Measurements from ENCODE around the gene FZD7. TPM values are rescaled to one million over a fixed set of nuclear protein-coding genes. Genes with fewer than 3 reads are reported as not detected.

The FZD7 gene
- total RNA-seq, 1 donor from 2014 or later = 22.7 TPM

DNA sequence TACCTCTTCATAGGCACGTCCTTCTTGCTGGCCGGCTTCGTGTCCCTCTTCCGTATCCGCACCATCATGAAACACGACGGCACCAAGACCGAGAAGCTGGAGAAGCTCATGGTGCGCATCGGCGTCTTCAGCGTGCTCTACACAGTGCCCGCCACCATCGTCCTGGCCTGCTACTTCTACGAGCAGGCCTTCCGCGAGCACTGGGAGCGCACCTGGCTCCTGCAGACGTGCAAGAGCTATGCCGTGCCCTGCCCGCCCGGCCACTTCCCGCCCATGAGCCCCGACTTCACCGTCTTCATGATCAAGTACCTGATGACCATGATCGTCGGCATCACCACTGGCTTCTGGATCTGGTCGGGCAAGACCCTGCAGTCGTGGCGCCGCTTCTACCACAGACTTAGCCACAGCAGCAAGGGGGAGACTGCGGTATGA, 2.3 kb downstream of the FZD7 start:
- DNase-seq (ENCODE audit: low read depth) = no peak

- no peak for DNase-seq (ENCODE audit: low read depth)
These were observed 3.0 kb downstream of the FZD7 start for GRCh38 chr2:202036601-202037037.

DNA sequence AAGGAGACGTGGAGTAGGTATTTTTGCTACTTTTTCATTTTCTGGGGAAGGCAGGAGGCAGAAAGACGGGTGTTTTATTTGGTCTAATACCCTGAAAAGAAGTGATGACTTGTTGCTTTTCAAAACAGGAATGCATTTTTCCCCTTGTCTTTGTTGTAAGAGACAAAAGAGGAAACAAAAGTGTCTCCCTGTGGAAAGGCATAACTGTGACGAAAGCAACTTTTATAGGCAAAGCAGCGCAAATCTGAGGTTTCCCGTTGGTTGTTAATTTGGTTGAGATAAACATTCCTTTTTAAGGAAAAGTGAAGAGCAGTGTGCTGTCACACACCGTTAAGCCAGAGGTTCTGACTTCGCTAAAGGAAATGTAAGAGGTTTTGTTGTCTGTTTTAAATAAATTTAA, 3.4 kb downstream of the FZD7 start:
- DNase-seq (ENCODE audit: low read depth) = no peak

GRCh38 chr2:202038471-202039277, 5.0 kb downstream of the FZD7 start:
- DNase-seq (ENCODE audit: low read depth) = peak; percentile 57

GRCh38 chr2:202039278-202040078, 5.8 kb downstream of the FZD7 start:
- DNase-seq (ENCODE audit: low read depth) = no peak

DNA sequence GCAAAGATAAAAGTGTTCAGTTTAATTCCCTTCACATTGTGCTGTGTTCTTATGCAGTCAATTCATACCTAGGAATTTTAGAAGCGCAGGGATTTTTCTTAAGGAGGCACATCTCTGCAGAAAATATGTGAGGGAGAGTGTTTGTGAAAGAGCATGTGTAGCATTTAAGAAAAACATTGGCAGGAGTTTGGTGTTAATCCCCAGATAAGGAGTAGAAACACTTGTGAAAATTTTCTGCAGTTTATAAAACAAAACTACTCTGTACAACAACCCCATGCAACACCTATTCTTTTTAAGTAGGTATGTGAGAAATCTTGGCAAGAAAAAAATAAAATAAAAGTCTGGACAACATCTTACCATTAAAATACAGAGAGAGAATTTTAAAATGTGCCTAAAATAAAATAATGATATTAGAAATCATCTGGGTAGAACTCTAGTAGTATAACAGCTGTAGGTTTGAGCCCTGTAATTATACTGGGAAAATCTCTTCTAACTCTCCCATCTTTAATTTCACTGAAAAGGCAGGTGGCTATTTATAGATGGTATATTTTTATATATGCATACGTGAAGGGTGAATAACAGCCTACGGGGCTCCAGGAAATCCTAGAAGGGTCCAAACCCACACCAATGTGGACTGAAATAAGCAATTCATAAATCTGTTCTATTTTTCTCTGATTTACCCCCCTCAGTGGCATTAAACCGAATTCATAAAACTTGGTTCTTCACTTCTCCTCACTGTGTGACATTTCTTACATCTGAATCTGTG, 6.6 kb downstream of the FZD7 start:
- no peak for DNase-seq (ENCODE audit: low read depth)

GRCh38 chr2:202042444-202042843, 8.8 kb downstream of the FZD7 start:
- DNase-seq (ENCODE audit: low read depth) = peak; percentile 26

- no peak for DNase-seq (ENCODE audit: low read depth)
These were observed 9.8 kb downstream of the FZD7 start for GRCh38 chr2:202043475-202043874.

GRCh38 chr2:202044777-202045176, 11.1 kb downstream of the FZD7 start:
- DNase-seq (ENCODE audit: low read depth) = no peak

- DNase-seq (ENCODE audit: low read depth) = no peak
These were observed 12.9 kb downstream of the FZD7 start for GRCh38 chr2:202046572-202046971.

- no peak for DNase-seq (ENCODE audit: low read depth)
These were observed 15.6 kb downstream of the FZD7 start for GRCh38 chr2:202049092-202049728.

GRCh38 chr2:202049840-202050239, 16.2 kb downstream of the FZD7 start:
- no peak for DNase-seq (ENCODE audit: low read depth)

DNA sequence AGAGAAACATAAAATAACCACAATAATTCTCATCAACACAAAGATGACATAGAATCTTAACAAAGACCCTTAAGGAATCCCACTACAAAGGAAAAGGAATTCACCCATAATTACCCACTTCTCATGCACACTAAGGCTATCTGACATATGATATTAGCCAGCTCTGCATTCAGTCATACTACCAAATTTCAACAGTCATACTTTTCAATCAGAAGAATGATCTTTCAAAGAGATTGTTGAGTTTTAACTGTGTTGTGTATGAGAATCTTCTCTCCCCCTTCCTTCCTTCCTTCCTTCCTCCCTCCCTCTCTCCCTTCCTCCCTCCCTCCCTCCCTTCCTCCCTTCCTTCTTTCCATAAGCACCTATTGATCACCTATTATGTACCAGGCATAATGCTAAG, 17.0 kb downstream of the FZD7 start:
- no peak for DNase-seq (ENCODE audit: low read depth)

DNA sequence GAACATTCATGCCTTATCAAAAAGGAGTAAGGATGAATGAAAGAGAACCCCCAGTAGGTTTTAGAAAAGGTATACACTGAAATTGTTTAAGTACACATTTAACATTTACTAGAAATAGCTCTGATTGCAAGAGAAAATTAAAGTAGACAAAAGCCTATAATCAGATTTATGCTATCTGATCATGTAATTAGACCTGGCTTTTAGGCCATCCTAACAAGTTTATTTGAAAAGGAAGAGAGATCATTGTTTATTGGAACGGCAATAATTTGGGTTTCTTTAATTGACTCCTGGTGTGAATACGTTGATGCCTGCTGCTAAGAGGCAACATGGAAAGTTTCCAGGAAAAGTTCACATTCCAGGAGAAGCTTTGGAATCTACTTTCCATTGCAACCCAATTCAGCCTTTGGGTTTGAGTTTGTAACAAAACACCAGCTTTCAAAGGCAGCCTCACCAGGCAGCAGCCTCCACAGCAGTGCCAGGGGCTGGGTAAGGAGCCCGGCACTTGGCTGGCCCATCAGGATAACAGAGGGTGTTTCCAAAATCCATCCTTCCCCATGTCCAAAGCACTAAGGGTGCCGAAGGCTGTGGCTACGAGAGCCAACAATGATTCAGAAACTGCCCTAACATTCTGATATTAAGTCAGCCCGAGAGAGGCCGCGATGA, 18.0 kb downstream of the FZD7 start:
- peak; percentile 11 for DNase-seq (ENCODE audit: low read depth)

DNA sequence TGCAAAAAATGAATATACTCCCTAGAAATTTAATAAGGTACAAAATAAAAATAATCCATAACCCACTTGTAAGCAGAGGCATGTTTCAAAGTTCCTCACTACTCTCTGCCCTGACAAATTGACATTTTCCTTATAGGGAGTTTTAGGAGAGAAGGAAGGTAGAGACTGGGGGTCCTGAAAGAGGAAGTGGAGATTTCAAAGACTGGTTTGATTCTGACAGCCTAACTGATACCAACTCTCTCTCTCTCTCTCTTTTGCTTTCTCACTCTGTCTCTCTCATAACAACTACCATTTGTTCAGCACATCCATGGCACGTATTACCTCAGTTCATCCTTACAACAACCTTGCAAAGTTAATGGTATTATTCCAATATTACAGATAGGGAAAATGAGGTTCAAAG, 18.6 kb downstream of the FZD7 start:
- DNase-seq (ENCODE audit: low read depth) = no peak

- no peak for DNase-seq (ENCODE audit: low read depth)
These were observed 21.0 kb downstream of the FZD7 start for GRCh38 chr2:202054679-202055078.

- peak; percentile 29 for DNase-seq (ENCODE audit: low read depth)
These were observed 23.0 kb downstream of the FZD7 start for GRCh38 chr2:202056611-202057010.

- DNase-seq (ENCODE audit: low read depth) = no peak
These were observed 26.6 kb downstream of the FZD7 start for GRCh38 chr2:202060218-202060617.

- DNase-seq (ENCODE audit: low read depth) = no peak
These were observed 28.0 kb downstream of the FZD7 start for GRCh38 chr2:202061695-202062094.

GRCh38 chr2:202064171-202064880, 30.7 kb downstream of the FZD7 start:
- peak; percentile 50 for DNase-seq (ENCODE audit: low read depth)

Data from myocyte (in vitro differentiated cells).